Neural progenitor cell (in vitro differentiated cells): Measurements from ENCODE around the gene NBPF11.
"Not testable (repeated sequence)": the region's sequence is repeated elsewhere in the genome, so short reads cannot be mapped to it uniquely, and the experiment has no call there.

Source experiments
- CTCF ChIP-seq: fragments of 200-600 bp; sonication (generic); IDR thresholded peaks from 2 replicates; pipeline ENCODE4 v1.5.1; 2017; ENCODE audit warnings: antibody characterized with exemption, mild to moderate bottlenecking
- EZH2 ChIP-seq: fragments of 200-600 bp; sonication (generic); IDR thresholded peaks from 2 replicates; pipeline ENCODE4 v1.6.1; 2017; ENCODE audit warnings: antibody characterized with exemption, mild to moderate bottlenecking, moderate library complexity

GRCh38 chr1:148171995-148172394 lies 19.9 kb upstream of the NBPF11 start:
- TF ChIP-seq CTCF, EZH2: not testable (repeated sequence)
